Activated gamma-delta T cell (primary cell): ENCODE data around the gene GNAS-AS1.

ENCODE experiments used
- DNase-seq: peaks from one replicate; lab custom pipeline; 2025; lab: John Stamatoyannopoulos, UW

Gene GNAS-AS1

GRCh38 chr20:58808271-58809046 is 42.2 kb downstream of the GNAS-AS1 start:
- DNase-seq: no peak

- no peak for DNase-seq
Measured at GRCh38 chr20:58807801-58808200, 42.9 kb downstream of the GNAS-AS1 start.

GRCh38 chr20:58803533-58803932 is 47.2 kb downstream of the GNAS-AS1 start:
- no peak for DNase-seq

- DNase-seq: no peak
Measured at GRCh38 chr20:58802061-58802460, 48.6 kb downstream of the GNAS-AS1 start.

DNA sequence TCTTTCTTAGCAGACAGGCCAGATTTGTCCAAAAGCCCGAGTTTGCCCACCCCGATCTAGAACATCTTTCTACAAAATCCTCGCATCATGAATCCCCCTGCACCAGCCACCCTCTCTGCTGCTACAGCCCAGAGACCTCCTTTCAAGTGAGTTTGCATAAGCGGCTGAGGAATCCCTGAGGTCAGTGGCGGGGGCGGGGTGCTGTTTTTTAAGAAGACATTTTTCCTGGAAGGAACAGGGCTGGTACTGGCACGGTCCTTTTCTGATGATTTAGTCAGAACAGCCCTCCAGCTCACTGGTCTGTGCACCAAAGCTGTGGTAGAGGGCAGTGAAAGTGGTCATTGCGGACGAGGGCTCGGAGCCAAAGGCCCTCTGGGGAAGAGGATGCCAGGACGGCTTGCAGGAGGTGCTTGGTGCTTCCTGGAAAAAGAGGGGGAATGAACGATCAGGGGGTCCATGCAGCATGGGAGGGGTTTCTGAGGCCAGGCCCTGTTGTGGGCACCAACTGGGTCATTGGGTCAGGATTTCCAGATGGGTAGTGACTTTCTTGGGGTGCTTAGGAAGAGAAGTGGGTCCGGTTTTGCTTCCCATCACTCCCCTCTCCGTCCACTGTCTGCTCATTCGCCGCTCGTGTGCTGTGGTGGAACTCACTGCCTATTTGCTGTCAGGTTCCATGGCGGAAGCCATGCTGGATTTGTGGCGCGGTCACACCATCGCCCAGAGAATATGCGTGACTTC is 50.4 kb downstream of the GNAS-AS1 start:
- no peak for DNase-seq

- DNase-seq: no peak
Measured at GRCh38 chr20:58797371-58798338, 53.0 kb downstream of the GNAS-AS1 start.

DNA sequence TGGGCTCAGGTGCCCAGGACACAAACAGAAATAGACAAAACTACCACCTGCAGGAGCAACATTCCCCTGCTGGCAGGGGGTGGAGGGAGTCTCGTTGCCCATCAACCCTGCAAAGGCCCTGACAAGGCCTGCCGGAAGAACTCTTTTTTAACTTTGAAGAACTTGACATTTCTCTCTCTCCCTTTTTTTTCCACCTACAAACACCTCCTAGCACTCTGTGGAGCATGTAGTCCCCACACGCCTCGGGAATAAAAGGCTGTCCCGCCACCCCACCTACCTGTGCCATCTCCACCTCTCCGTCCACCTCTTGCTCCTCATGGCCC is 54.8 kb downstream of the GNAS-AS1 start:
- no peak for DNase-seq

DNA sequence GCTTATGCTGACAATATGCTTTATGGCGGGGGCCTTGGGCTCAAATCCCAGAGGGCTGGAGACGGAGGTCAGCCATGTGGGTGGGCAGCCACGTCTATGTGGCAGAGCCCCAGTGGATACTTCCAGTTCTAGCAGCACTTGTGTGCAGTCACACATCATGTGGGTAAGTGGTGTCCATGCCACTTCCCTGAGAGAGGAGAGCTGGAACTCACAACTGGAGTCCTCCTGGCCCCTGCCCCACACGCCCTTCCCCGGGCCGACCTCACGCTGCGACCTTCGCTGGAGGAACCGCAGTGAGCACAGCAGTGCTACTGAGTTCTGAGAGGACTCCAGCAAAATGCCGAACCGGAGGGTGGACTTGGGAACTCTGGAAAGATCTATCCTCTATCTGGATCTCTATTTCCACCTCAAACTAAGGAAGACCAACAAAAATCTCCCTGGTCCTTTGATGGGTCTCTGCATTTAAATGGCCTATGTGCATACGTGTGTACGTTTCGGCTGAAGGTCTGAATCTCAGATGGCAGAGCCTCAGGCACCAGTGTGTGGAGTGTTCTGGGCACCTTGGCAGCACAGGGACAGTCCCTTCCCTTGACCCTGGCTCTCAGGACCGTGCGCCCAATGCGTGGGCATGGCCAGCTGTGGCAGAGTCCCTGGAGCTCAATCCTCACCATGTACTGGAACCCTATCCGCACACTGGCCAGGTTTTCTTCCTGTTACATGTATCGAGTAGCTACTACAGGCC is 55.4 kb downstream of the GNAS-AS1 start:
- no peak for DNase-seq

GRCh38 chr20:58794510-58795180 is 56.1 kb downstream of the GNAS-AS1 start:
- DNase-seq: no peak

DNA sequence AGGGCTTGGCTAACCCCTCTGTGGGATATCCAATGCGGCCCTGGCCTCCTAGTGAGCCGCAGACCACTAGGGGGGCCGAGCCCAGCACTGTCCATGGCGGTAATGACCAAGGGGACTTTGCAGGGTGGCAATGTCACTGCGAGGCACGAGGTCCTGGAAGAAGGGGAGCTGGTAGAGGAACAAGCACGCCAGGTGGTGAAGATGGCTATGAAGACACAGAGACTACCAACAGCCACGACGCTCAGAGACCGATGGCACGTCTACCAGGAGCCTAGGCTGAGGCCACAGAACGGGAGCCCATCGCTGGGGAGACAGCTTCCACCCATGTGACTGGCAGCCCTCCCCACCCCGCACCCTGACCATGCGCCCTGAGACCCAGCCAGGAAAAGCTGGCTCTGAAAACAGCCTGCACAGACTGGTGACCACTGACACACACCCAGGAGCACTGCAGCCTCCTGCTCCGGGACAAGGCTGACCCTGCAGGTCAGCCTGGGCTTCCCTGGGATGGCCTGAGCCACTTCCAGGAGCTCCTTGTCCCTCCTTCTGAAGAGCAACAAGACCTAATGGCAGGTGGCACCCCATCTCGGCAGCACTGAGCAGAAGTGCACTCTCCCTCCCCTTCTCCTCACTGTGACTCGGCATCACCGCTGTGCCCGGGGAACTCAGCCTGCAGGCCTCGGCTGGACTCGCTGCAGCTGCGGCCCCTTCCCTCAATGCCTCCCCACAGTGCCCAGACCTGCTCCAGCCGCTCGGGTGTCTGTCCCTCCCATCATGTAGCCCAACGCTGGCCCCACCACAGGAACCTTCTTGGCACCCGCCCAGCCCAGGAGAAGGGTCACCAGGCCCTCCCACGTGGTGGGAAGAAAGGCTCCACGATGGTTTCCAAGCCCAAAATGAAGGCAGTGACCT is 56.9 kb downstream of the GNAS-AS1 start:
- no peak for DNase-seq

GRCh38 chr20:58792426-58792825 is 58.3 kb downstream of the GNAS-AS1 start:
- no peak for DNase-seq

GRCh38 chr20:58791286-58791685 is 59.4 kb downstream of the GNAS-AS1 start:
- DNase-seq: no peak

DNA sequence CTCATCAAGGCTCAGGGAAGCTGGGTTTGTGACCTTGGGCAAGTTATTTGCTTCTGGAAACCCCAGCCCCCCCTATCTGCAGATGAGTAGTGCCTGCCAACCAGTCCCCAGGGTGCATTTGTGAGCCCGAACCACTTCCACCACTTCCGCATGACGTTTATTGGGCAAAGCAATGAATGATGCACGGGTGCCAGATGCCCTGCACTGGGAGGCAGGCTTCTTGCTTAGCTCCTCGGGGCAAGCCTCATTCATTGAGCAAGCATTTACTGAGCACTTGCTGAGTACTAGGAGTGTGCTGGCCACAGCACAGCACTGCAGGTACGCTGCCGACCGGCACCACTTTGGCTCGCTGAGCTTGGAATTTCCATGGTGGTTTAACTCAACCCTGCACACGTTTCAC is 60.2 kb downstream of the GNAS-AS1 start:
- DNase-seq: no peak

GRCh38 chr20:58788896-58789544 is 61.7 kb downstream of the GNAS-AS1 start:
- no peak for DNase-seq

GRCh38 chr20:58787211-58788005 is 63.3 kb downstream of the GNAS-AS1 start:
- no peak for DNase-seq

DNA sequence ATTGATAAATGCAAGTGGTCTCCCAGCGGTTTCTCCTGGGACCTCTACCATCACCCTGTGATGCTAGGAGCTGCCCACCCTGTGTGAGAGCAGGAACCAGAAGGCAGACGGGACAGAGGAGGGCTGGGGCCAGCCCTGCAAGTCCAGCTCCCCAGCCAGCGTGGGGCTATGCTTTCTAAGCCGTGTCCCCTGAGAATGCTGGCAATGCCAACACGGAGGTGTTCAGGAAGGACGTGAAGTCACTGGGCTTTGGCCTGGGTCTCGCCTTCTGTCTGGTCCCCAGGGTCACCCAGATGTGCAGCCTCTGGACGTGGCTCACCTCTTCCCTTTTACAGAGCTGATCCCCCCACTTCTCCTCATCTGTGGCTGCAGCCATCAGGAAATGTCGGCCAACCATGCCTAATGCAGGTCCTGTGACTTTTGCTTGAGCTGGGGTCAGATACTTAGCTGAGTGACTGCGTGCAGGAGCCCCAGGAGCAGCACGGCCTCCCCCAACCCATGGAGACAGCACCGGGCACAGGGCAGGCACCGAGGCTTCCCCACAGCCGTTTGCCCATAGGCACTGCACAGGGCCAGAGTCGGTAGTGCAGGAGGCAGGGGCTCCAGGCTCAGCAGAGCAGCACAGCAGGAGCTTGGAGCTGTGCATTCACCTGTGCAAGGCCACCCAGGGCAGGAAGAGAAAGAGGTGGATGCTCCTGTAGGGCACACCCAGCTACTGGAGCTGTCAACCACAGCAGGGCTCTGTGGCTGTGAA is 66.2 kb downstream of the GNAS-AS1 start:
- no peak for DNase-seq

- no peak for DNase-seq
Measured at GRCh38 chr20:58783511-58784011, 67.1 kb downstream of the GNAS-AS1 start.

GRCh38 chr20:58781138-58781537 is 69.6 kb downstream of the GNAS-AS1 start:
- no peak for DNase-seq
